ENCODE measurements around the gene CAB39. TPM values are rescaled to one million over a fixed set of nuclear protein-coding genes. Genes with fewer than 3 reads are reported as not detected.

Gene CAB39
- total and polyA plus RNA-seq, 2 donors (not counting 3 experiments of a cell fraction or from before 2014, with no cell fraction given) = 25.7 to 53.7 TPM

DNA sequence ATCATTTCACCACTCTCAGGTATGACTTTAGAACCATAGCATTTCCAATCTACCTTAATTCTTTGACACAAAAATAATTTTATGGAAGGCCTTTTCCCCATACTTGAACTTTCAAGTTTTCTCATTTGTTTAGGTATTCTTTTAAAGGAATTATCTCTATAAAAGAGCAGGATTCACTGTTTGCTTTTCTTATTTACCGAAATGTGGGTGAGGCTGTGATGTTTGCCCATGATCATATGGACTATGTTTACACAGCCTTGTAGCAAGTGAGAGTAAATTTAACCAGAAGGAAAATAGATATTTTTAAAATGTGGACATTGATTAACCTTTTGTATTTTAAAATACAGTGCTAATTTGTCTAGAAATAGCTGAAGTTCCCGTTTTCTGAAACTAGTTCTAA lies 26.3 kb downstream of the CAB39 start:
- H3K27ac ChIP-seq (ENCODE audit: insufficient read depth, low read depth, low read length) = no peak overlapping the region
- no TSS peak for BruUV-seq (replicated peaks)
- ChIA-PET CTCF (interaction anchor here (1.7 kb wide), 1 partner anchor 59 kb away, joined by 6 read pairs; no protein-coding TSS in a partner anchor), POLR2A (no interaction called here)
- intact Hi-C loops (cut with micrococcal nuclease) = no loop called here
- H3K79me2 ChIP-seq (ENCODE audit: control insufficient read depth, insufficient read depth, low read length) = peaks cover 86% of the 10 kb centered on the region
- H3K4me2 ChIP-seq (ENCODE audit: insufficient read depth, low read length) = no peak overlapping the region
- no peak overlapping the region for H3K4me3 ChIP-seq (replicated peaks in 1 of 3; ENCODE audit: insufficient read depth in 1 of 3, low read depth in 1 of 3, low read length in 3 of 3)
- peaks cover 2% of the 10 kb centered on the region for H3K9me1 ChIP-seq (replicated peaks; ENCODE audit: control insufficient read depth, extremely low read depth, insufficient read depth, low read length)
- FAIRE-seq = no peak
- H3K9me3 ChIP-seq (replicated peaks; ENCODE audit: control insufficient read depth, insufficient read depth, low read length) = no peaks in the 10 kb centered on the region
- dilution Hi-C loops (cut with MboI; ENCODE audit: extremely low pct_ligation_motif_present, low sequenced_read_pairs) = no loop called here
- no peak overlapping the region for H2AFZ ChIP-seq (ENCODE audit: low read depth, low read length)
- no peak overlapping the region for H3K9ac ChIP-seq (replicated peaks; ENCODE audit: extremely low read depth, insufficient read depth, low read length)
- peaks cover 0 to 4% of the 10 kb centered on the region in 2 experiments for H3K36me3 ChIP-seq (ENCODE audit: control insufficient read depth in 2 of 2, extremely low read depth in 1 of 2, insufficient read depth in 2 of 2, low read length in 2 of 2)
- H4K20me1 ChIP-seq (replicated peaks; ENCODE audit: control insufficient read depth, extremely low read depth, insufficient read depth, low read length) = peaks cover 2% of the 10 kb centered on the region
- DNase-seq (ENCODE audit: low read depth, low spot score) = no peak
- TF ChIP-seq EZH2 (IDR thresholded peaks at IDR 0.05; ENCODE audit: borderline replicate concordance, low read depth, low read length, severe bottlenecking) (no peak), POLR2A (IDR thresholded peaks at IDR 0.05; ENCODE audit: low read depth, low read length) (no peak), FOS (IDR thresholded peaks at IDR 0.05; ENCODE audit: borderline replicate concordance, insufficient read depth, low read length) (no peak)
- H3K27me3 ChIP-seq (ENCODE audit: control insufficient read depth in 2 of 2, insufficient read depth in 2 of 2, low read length in 2 of 2) = no peaks in the 10 kb centered on the region
- no peaks in the 10 kb centered on the region for H3K4me1 ChIP-seq (ENCODE audit: control insufficient read depth, extremely low read depth, insufficient read depth, low read length)

DNA sequence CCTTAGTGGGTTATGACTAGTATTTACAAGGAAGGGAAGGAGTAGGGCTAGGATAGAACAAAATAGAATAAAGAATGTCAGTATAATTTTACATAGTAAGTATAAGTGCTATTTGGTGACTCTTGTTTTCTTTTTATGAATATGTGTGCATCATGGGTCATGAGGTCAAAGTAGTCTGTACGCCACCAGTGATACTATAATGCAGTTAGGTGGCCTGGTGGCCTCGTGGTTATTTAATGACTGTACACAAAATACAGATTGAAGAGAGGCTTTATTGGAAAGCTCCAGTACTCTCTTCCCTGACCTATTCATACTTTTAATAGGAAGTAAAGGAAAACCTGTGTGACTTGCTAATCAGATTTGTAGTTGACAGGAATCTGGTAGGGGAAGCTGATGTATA lies 27.3 kb downstream of the CAB39 start:
- intact Hi-C loops (cut with micrococcal nuclease) (no loop called here), dilution Hi-C loops (cut with MboI; ENCODE audit: extremely low pct_ligation_motif_present, low sequenced_read_pairs) (no loop called here)
- FAIRE-seq (no peak), DNase-seq (ENCODE audit: low read depth, low spot score) (no peak)
- Histone ChIP-seq H3K4me1 (ENCODE audit: control insufficient read depth, extremely low read depth, insufficient read depth, low read length) (no peaks in the 10 kb centered on the region), H3K9me1 (replicated peaks; ENCODE audit: control insufficient read depth, extremely low read depth, insufficient read depth, low read length) (no peaks in the 10 kb centered on the region), H4K20me1 (replicated peaks; ENCODE audit: control insufficient read depth, extremely low read depth, insufficient read depth, low read length) (no peaks in the 10 kb centered on the region), H3K9ac (replicated peaks; ENCODE audit: extremely low read depth, insufficient read depth, low read length) (no peak overlapping the region), H2AFZ (ENCODE audit: low read depth, low read length) (no peak overlapping the region), H3K4me3 (replicated peaks in 1 of 3; ENCODE audit: insufficient read depth in 1 of 3, low read depth in 1 of 3, low read length in 3 of 3) (no peak overlapping the region), H3K27ac (ENCODE audit: insufficient read depth, low read depth, low read length) (no peak overlapping the region), H3K4me2 (ENCODE audit: insufficient read depth, low read length) (no peak overlapping the region), H3K36me3 (ENCODE audit: control insufficient read depth in 2 of 2, extremely low read depth in 1 of 2, insufficient read depth in 2 of 2, low read length in 2 of 2) (peaks cover 0 to 4% of the 10 kb centered on the region in 2 experiments), H3K79me2 (ENCODE audit: control insufficient read depth, insufficient read depth, low read length) (peaks cover 85% of the 10 kb centered on the region), H3K27me3 (ENCODE audit: control insufficient read depth in 2 of 2, insufficient read depth in 2 of 2, low read length in 2 of 2) (no peaks in the 10 kb centered on the region), H3K9me3 (replicated peaks; ENCODE audit: control insufficient read depth, insufficient read depth, low read length) (no peaks in the 10 kb centered on the region)
- BruUV-seq (replicated peaks) = no TSS peak
- POLR2A ChIA-PET = no interaction called here
- TF ChIP-seq JUN (IDR thresholded peaks at IDR 0.05; ENCODE audit: borderline replicate concordance, insufficient read depth, insufficient read length, low read depth) (no peak), POLR2AphosphoS5 (IDR thresholded peaks at IDR 0.05; ENCODE audit: insufficient read depth, low read depth, low read length) (no peak), FOS (IDR thresholded peaks at IDR 0.05; ENCODE audit: borderline replicate concordance, insufficient read depth, low read length) (no peak), EZH2 (IDR thresholded peaks at IDR 0.05; ENCODE audit: borderline replicate concordance, low read depth, low read length, severe bottlenecking) (no peak)
- TF ChIP-seq, protein P1, sequence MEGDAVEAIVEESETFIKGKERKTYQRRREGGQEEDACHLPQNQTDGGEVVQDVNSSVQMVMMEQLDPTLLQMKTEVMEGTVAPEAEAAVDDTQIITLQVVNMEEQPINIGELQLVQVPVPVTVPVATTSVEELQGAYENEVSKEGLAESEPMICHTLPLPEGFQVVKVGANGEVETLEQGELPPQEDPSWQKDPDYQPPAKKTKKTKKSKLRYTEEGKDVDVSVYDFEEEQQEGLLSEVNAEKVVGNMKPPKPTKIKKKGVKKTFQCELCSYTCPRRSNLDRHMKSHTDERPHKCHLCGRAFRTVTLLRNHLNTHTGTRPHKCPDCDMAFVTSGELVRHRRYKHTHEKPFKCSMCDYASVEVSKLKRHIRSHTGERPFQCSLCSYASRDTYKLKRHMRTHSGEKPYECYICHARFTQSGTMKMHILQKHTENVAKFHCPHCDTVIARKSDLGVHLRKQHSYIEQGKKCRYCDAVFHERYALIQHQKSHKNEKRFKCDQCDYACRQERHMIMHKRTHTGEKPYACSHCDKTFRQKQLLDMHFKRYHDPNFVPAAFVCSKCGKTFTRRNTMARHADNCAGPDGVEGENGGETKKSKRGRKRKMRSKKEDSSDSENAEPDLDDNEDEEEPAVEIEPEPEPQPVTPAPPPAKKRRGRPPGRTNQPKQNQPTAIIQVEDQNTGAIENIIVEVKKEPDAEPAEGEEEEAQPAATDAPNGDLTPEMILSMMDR (IDR thresholded peaks at IDR 0.05; ENCODE audit: extremely low read depth in 1 of 2, insufficient read depth in 1 of 2, low read depth in 1 of 2, low read length in 2 of 2) = no peak
- CTCF ChIA-PET = interaction anchor here (1.0 to 1.7 kb wide), 2 partner anchors 35 to 59 kb away, joined by 3 to 6 read pairs; no protein-coding TSS in a partner anchor

Measured in endothelial cell of umbilical vein (primary cell).